Eye (tissue), 1 donor: ENCODE measurements around the gene ROBO3.

Experiments
- DNase-seq: peaks from one replicate; pipeline ENCODE4 v3.0.0-alpha.2; 2015

ROBO3 gene

GRCh38 chr11:124865181-124865901 is at the start of gene ROBO3:
ROBO3 (plus strand) TSS chr11:124865432; CDS start chr11:124865578, 146 bp downstream.
- peak; percentile 52 for DNase-seq

DNA sequence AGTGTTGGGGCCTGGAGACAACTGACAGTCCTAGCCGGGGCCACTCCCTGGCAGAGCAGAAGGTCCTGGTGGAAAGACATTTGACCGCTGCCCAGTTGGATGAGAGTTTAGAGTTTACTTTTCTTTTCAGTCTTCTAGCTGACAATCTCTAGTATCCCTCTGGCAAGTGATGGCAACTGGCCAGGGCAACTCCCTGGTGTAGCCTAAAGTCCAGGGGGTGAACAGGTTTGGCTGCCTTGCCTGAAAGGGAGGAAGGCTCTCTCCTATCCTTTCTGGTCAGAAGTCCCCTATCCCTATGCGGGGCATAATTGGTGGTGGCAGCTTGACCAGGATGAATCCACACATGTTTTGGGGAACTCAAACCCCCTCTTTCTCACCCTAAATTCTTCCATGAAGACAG is 48.2 kb upstream of the ROBO3 start:
- DNase-seq = no peak

- DNase-seq = no peak
Measured at GRCh38 chr11:124821995-124822730, 43.1 kb upstream of the ROBO3 start.

GRCh38 chr11:124823512-124824376 is 41.5 kb upstream of the ROBO3 start:
- no peak for DNase-seq

GRCh38 chr11:124825876-124826275 is 39.4 kb upstream of the ROBO3 start:
- DNase-seq = no peak

GRCh38 chr11:124829986-124830385 is 35.2 kb upstream of the ROBO3 start:
- DNase-seq = no peak

- no peak for DNase-seq
Measured at GRCh38 chr11:124830749-124831148, 34.5 kb upstream of the ROBO3 start.

GRCh38 chr11:124831897-124832296 is 33.3 kb upstream of the ROBO3 start:
- no peak for DNase-seq

- no peak for DNase-seq
Measured at GRCh38 chr11:124832571-124832970, 32.7 kb upstream of the ROBO3 start.

DNA sequence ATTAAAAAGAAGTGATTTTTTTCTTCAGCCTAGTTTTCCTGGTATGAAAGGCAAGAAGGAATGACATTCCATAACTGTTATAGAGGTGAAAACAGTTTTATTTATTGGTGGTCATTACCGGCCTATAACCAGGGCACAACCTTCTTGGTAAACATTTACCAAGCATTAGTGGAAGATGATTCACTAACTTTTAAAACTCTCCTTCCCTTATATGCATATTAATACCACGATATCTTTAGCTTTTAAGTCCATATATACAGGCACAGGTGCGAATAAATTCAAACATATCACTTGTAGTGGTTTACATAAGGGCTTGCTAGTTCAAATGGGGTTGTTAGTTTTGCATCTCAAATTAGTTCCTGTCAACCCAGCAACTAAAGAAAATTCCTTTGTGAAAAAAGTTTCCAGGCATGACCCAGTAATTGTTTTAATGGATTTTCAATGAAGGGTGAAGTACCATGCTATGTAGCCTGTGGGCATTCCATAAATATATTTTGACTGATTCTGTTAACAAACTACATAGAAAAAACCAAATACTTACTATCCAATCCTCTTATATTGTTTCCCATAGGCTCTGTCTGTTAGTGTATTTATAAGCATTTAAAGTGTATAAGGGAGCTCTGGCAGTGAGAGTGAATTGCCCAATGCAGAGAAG is 30.6 kb upstream of the ROBO3 start:
- no peak for DNase-seq

- DNase-seq = no peak
Measured at GRCh38 chr11:124835918-124836317, 29.3 kb upstream of the ROBO3 start.

- peak; percentile 90 for DNase-seq
Measured at GRCh38 chr11:124837491-124837856, 27.8 kb upstream of the ROBO3 start.

DNA sequence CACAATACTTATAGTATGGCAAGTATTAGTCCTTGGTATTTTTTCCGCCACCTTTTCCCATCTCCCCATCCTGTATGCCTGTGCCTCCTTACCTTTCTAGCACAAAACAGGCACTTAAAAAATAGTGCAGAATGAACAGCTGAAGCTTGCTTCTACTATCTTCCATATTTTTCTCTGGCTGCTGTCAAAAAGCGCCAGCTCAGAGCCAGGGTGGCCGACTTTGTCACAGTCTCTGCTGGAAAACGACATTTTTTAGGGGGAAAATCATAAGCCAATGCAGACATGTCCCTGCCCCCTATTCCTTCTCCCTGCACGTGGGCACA is 26.5 kb upstream of the ROBO3 start:
- DNase-seq = no peak

DNA sequence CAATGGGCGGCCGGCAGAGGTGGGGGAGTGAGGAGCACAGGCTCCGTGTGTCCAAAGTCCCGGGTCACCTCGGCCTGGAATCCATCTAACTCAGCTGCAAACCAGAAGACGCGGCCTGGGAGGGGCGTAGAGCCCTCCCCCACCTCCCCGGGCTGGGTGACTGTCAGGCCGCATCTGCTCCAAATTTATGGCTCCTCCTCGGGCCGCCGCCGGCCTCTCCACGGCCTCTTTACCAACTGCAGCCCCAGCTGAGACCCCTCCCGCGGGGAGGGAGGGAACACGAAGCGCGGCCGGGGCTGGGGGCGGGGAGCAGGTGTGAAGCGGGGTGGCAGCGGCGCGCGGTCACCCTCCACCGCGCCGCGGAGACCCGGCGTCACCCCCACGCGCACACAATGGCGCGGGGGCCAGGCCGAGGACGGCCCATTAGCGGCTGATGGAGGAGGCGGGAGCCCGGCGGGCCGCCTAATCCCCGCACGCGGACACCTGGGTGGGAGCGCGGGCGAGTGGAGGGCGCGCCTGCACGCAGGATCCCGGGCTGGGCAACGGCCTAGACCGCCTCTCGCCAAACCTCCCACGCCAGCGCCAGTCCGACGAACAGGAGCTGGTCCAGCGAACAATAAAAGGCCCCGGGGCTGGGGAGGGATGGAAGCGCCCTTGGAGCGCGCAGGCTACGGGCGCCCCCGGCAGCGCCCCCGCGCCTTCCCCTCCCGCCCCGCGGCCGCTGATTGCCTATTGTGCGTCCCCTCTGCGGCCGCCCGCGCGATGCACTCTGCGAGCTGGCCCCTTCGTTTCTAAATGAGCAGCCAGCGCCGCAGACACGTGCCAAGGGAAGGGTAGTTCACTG is 25.9 kb upstream of the ROBO3 start:
- DNase-seq = peak; percentile 86

GRCh38 chr11:124839972-124840621 is 25.1 kb upstream of the ROBO3 start:
- no peak for DNase-seq

DNA sequence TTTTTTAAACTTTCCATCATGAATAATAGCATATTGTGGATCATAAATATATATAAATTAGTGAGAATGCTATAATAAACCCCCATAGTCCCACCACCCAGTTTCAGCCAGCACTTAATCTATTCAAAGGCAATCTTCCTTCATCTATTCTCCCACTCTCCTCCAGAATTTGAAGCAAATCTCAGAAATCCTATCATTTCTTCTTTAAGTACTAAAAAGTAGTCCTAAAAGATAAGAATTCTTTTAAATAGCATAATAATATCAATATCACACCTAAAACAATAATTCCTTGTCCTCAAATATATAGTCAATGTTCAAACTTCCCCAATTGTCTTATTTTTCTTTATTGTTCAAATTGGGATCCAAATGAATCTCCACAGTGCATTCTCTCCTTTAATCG is 24.6 kb upstream of the ROBO3 start:
- DNase-seq = no peak

- peak; percentile 20 for DNase-seq
Measured at GRCh38 chr11:124841201-124841600, 24.0 kb upstream of the ROBO3 start.

- DNase-seq = peak; percentile 38
Measured at GRCh38 chr11:124841840-124842239, 23.4 kb upstream of the ROBO3 start.

DNA sequence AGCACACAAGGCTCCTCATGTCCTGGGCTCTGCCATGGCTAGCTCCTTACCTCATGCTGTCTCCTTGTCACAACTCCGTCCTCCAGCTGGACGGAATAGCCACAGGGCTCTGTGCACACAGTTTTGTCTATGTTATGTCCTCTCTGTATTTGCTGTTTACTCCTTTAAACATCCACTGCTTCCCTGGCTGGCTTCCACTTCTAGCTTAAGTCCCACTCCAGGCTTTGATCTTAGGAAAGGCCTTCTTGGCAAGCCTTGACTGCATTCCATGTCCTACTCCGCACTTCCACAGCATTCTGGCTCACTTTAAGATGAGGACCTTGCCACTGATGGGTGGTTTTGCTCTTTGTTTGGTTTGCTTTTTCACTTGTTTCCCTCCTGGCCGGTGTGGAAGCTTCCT is 22.9 kb upstream of the ROBO3 start:
- DNase-seq = peak; percentile 70

- no peak for DNase-seq
Measured at GRCh38 chr11:124843616-124843910, 21.7 kb upstream of the ROBO3 start.

GRCh38 chr11:124844664-124845079 is 20.6 kb upstream of the ROBO3 start:
- DNase-seq = no peak
